Measurements from ENCODE around the gene BYSL.

- TF ChIP-seq POLR2AphosphoS5 (IDR thresholded peaks at IDR 0.05; ENCODE audit: low read depth, low read length) (no peak), TAF1 (IDR thresholded peaks at IDR 0.05; ENCODE audit: borderline replicate concordance, low read depth, low read length) (no peak), POLR2A (IDR thresholded peaks at IDR 0.05; ENCODE audit: low read depth, low read length) (0 out of 2 replicates have a peak, but pooled peaks have one; percentile 32)
These were observed 15.0 kb downstream of the BYSL start for GRCh38 chr6:41936073-41936837.

Data from GM12892 (cell line).